M059J (cell line): ENCODE results near the gene MACROD2. TPM values are rescaled to one million over a fixed set of nuclear protein-coding genes. Genes with fewer than 3 reads are reported as not detected.

Source experiments
- DNase-seq: peaks from one replicate; pipeline ENCODE4 v3.0.0-alpha.2; 2012; ENCODE audit warnings: low read depth
- total RNA-seq: library from RNA; depleted of rRNA; stranded (reverse); fragments of >200 nt; shearing (Covaris generic); gene quantifications from 2 replicates; pipeline ENCODE4 v1.2.3, GENCODE V29; 2014

The MACROD2 gene
- total RNA-seq, 1 experiment from 2014 or later, result 1.8 TPM

- peak; percentile 44 for DNase-seq
These were observed 1743.7 kb downstream of the MACROD2 start for GRCh38 chr20:15739035-15739434.

- DNase-seq, result no peak
These were observed 1744.9 kb downstream of the MACROD2 start for GRCh38 chr20:15740046-15740775.

- DNase-seq, result no peak
These were observed 1746.8 kb downstream of the MACROD2 start for GRCh38 chr20:15742087-15742486.

- no peak for DNase-seq
These were observed 1747.3 kb downstream of the MACROD2 start for GRCh38 chr20:15742627-15743026.

- no peak for DNase-seq
These were observed 1760.9 kb downstream of the MACROD2 start for GRCh38 chr20:15756002-15756753.

- no peak for DNase-seq
These were observed 1761.4 kb downstream of the MACROD2 start for GRCh38 chr20:15756754-15757115.

- peak; percentile 47 for DNase-seq
These were observed 1764.3 kb downstream of the MACROD2 start for GRCh38 chr20:15759594-15759993.

GRCh38 chr20:15760001-15760621 is 1764.8 kb downstream of the MACROD2 start:
- DNase-seq, result no peak

GRCh38 chr20:15763366-15763765 is 1768.0 kb downstream of the MACROD2 start:
- DNase-seq, result peak; percentile 36

GRCh38 chr20:15767586-15767985 is 1772.3 kb downstream of the MACROD2 start:
- DNase-seq, result no peak

- no peak for DNase-seq
These were observed 1772.9 kb downstream of the MACROD2 start for GRCh38 chr20:15767999-15768741.

GRCh38 chr20:15772826-15773225 is 1777.5 kb downstream of the MACROD2 start:
- DNase-seq, result no peak

- no peak for DNase-seq
These were observed 1779.6 kb downstream of the MACROD2 start for GRCh38 chr20:15774926-15775325.

- DNase-seq, result no peak
These were observed 1781.6 kb downstream of the MACROD2 start for GRCh38 chr20:15776770-15777466.

GRCh38 chr20:15784020-15784419 is 1788.7 kb downstream of the MACROD2 start:
- DNase-seq, result no peak

GRCh38 chr20:15789079-15789478 is 1793.8 kb downstream of the MACROD2 start:
- DNase-seq, result no peak

GRCh38 chr20:15792855-15793254 is 1797.5 kb downstream of the MACROD2 start:
- no peak for DNase-seq

- DNase-seq, result no peak
These were observed 1799.1 kb downstream of the MACROD2 start for GRCh38 chr20:15794409-15794808.

- DNase-seq, result no peak
These were observed 1800.1 kb downstream of the MACROD2 start for GRCh38 chr20:15795305-15796019.

GRCh38 chr20:15799871-15800270 is 1804.6 kb downstream of the MACROD2 start:
- peak; percentile 63 for DNase-seq

- DNase-seq, result peak; percentile 4
These were observed 1806.7 kb downstream of the MACROD2 start for GRCh38 chr20:15802020-15802419.
